GM21528 (cell line): ENCODE measurements around the gene N4BP3.

Source experiments
- ATAC-seq: cut with Tn5 transposase; IDR thresholded peaks from one replicate; pipeline ENCODE4 v1.9.1; 2021; ENCODE audit warnings: mild to moderate bottlenecking, moderate library complexity; ENCODE audit not compliant: unreplicated experiment, low FRiP score

The N4BP3 gene

GRCh38 chr5:178098685-178099084, 14.6 kb upstream of the N4BP3 start:
- ATAC-seq: no peak

DNA sequence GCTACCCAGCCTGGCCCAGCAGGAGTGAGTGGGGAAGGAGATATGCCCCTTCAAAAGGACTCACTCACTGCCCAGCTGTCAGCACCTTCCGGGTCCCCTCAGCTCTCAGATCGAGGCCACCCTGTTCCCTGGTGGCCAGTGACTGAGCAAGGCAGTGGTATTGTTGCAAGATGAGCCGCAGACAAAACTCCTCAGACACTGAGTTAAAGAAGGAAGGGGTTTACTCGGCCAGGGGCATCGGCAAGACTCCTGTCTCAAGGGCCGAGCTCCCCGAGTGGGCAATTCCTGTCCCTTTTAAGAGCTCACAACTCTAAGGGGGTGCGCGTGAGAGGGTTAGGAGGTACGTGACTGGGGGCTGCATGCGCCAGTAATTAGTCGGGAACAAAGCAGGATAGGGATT, 9.7 kb upstream of the N4BP3 start:
- no peak for ATAC-seq

GRCh38 chr5:178104492-178104891, 8.8 kb upstream of the N4BP3 start:
- no peak for ATAC-seq

DNA sequence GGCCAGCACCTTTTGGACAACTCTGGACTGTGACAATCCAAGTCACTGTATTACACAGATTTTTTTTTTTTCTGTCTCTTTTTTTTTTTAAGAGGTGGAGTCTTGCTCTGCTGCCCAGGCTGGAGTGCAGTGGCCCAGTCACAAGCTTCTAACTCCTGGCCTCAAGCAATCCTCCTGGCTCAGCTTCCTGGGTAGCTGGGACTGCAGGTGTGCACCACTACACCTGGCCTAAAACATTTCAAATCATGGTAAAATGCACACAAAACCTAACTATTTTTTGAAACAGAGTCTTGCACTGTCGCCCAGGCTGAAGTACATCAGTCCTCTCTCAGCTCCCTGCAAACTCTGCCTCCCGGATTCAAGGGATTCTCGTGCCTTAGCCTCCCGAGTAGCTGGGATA, 7.2 kb upstream of the N4BP3 start:
- no peak for ATAC-seq

GRCh38 chr5:178106556-178107239, 6.6 kb upstream of the N4BP3 start:
- no peak for ATAC-seq

DNA sequence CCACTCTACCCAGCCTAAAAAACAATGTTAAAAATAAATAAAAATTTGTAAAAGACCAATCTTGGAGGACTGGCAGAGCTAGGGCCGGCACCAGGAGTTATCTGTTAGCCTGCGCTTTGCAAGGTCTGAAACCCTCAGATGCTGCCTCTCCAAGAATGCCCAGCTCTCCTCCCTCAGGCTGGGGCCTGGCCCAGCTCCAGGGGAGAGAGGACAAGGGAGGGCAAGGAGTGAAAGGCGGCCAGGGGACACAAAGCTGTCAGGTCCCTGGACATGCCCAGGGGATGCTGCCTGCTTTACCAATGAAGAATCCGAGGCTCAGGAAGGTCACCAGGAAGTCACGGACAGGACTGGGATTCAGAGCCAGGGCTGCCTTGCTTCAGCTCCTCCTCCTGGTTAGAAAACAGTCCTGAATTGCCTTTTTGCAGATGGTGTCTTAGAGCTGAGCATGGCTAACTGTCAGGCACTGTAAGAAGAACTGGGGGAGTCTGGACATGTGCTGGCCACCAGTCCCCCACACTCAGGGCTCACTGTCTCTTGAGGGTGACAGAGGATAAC, 5.5 kb upstream of the N4BP3 start:
- no peak for ATAC-seq

DNA sequence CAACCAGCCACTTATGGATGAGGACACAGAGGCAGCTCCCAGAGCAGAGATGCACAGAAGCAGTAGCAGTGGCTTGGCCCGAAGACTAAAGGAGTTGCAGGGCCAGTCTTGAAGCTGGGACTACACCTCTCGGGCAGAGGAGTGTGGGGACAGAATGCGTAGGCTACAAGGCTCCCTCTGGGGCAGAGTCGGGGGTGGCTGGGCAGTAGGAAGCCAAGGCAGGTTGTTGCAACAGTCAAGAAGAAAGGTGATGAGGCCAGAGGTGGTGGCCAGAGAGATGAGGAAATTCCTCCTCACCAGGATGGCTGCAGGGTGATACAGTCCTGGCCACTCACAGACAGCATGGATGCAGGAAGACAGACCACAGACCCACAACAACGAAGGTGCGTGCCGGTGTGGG, 4.9 kb upstream of the N4BP3 start:
- no peak for ATAC-seq

GRCh38 chr5:178108966-178109365, 4.4 kb upstream of the N4BP3 start:
- ATAC-seq: no peak

GRCh38 chr5:178110511-178110910, 2.8 kb upstream of the N4BP3 start:
- no peak for ATAC-seq

GRCh38 chr5:178111925-178112324, 1.4 kb upstream of the N4BP3 start:
- no peak for ATAC-seq

DNA sequence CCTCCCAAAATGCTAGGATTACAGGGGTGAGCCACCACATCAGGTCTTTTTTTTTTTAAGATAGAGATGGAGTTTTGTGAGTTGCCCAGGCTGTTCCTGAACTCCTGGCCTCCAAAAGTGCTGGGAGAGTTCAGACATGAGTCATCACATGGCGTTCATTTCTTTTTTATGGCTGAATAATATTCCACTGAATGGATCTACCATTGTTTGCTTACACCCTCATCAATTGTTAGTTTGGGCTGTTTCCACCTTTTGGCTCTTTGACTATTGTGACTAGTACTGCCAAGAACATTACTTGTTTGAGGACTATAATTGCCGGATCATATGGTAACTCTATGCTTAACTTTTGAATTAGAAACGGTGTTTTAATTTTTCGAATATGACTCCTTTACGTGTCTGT, 787 bp upstream of the N4BP3 start:
- ATAC-seq: no peak

GRCh38 chr5:178113841-178114324, 551 bp downstream of the N4BP3 start:
- ATAC-seq: no peak

GRCh38 chr5:178114325-178115135, 1.2 kb downstream of the N4BP3 start:
- ATAC-seq: no peak

DNA sequence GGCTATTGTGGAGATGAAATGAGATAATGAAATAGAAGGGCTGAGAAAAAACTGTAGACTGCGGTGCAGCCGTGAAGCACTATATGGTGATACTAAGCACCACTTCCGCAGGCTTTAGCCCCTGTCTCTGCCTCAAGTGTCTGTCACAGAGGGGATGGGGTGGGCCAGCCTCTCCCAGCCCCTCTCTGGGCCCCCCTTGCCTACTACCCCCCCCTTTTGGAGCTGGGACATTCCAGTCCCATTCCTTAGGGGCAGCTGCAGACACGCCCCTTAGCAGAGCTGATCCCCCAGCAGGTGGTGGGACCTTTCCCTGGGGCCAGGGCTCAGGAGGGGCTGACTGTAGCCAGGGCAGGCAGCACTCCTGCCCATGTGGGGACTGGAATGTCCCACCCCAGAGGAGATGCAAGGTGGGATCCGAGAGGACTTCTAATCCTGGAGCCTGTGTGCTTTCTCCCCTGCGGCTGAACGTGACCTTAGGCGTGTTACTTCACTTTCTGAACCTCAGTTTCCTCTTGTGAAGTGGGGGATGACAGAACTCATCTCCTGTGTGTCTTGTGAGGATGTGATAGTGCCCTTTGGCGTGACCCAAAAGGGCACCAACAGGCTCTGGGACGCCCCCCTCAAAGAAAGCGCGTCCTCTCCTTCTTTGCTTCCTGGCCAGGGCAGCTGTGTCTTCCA, 1.9 kb downstream of the N4BP3 start:
- no peak for ATAC-seq

DNA sequence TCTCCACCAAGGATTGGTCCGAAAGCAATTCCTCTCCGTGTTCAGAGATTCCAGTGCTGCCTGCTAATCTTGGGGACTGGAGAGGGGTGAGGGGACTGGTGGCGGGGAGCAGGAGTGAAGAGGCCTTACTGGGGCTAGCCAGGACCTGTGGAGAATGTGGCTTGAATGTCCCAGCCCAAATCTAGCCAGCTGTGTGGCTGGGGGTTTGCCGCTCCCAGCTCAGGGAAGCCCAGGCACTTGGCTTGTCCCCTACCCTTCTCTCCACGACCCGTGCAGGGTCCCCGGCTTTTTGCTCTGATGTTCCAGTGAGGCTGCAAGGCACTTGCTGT, 2.4 kb downstream of the N4BP3 start:
- no peak for ATAC-seq

GRCh38 chr5:178116143-178116885, 3.0 kb downstream of the N4BP3 start:
- no peak for ATAC-seq

GRCh38 chr5:178117923-178118701, 4.8 kb downstream of the N4BP3 start:
- ATAC-seq: no peak

GRCh38 chr5:178119915-178120606, 6.7 kb downstream of the N4BP3 start:
- no peak for ATAC-seq
